ENCODE measurements around the gene BRIX1. TPM values are rescaled to one million over a fixed set of nuclear protein-coding genes. Genes with fewer than 3 reads are reported as not detected.
A peak's percentile ranks its signal among the peaks of the same experiment; 100 is the strongest.

Gene BRIX1
- total and polyA plus RNA-seq, 9 of the 15 experiments (the other 6 are each of a cell fraction or from before 2014, with no cell fraction given), result 115 to 193 (median 159) TPM

- no peak for TF ChIP-seq ZNF253 (CRISPR knock-in tag; conservative IDR thresholded peaks at IDR 0.05)
Observed at GRCh38 chr5:34944460-34945047, 29.0 kb downstream of the BRIX1 start (continued).

DNA sequence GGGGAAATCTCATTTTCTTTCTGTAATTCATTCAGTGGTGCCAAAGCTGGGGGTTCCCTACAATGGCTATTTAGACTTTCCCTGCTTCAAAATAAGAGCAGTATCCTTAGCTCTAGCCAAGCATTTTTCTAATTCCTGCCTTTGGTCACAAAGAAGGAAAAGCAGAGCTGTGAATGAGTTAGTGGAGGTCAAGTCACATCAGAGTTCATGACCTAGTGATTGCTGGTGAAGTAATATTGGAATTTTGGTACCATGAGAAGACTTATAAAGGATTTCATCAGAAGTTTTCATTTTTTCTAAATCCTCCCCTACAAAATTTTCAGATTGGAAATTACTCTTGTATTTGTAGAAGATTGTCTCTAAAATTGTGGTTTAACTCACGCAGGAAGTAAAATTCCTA, 41.8 kb downstream of the BRIX1 start:
- Histone ChIP-seq H3K9me1 (ENCODE audit: control insufficient read depth, insufficient read depth, low read length) (no peaks in the 10 kb centered on the region), H2AFZ (ENCODE audit: low read depth, low read length) (no peak overlapping the region), H3K79me2 (ENCODE audit: control insufficient read depth, insufficient read depth, low read length) (no peaks in the 10 kb centered on the region), H3K4me1 (replicated peaks in 1 of 2; ENCODE audit: control insufficient read depth in 2 of 2, insufficient read depth in 2 of 2, low read length in 2 of 2) (no peaks in the 10 kb centered on the region), H3K9ac (ENCODE audit: insufficient read depth in 1 of 2, low read depth in 2 of 2, low read length in 2 of 2) (no peak overlapping the region), H4K20me1 (replicated peaks; ENCODE audit: control insufficient read depth, insufficient read depth, low read length) (no peaks in the 10 kb centered on the region), H3K27me3 (ENCODE audit: control insufficient read depth in 2 of 2, insufficient read depth in 2 of 2, low read length in 2 of 2) (no peaks in the 10 kb centered on the region), H3K4me3 (no peak overlapping the region), H3K27ac (ENCODE audit: extremely low read depth, low read depth, low read length) (no peak overlapping the region), H3K4me2 (ENCODE audit: insufficient read depth, low read length) (no peak overlapping the region), H3K36me3 (ENCODE audit: control insufficient read depth, insufficient read depth, low read length) (peaks cover 42% of the 10 kb centered on the region), H3K9me3 (replicated peaks; ENCODE audit: control insufficient read depth, insufficient read depth, low read depth, low read length) (no peaks in the 10 kb centered on the region)
- no peak for FAIRE-seq
- in situ Hi-C loops (cut with MboI), result no loop called here
- no peak for DNase-seq (ENCODE audit: extremely low read depth in 1 of 4, low spot score in 3 of 4)
- CTCF ChIA-PET (ENCODE audit: low intra/inter-chr PET ratio), result interaction anchor here (0.6 to 1.3 kb wide), 2 partner anchors 46 to 249 kb away, joined by 3 to 8 read pairs; no protein-coding TSS in a partner anchor
- ATAC-seq, result no peak
- WGBS (ENCODE audit: insufficient coverage, low coverage, missing lambda C conversion rate), result 88% methylated on average over 1 of the region's 1 CpG
- BruUV-seq (replicated peaks), result no TSS peak
- no peak for TF ChIP-seq DIDO1 (tag; IDR thresholded peaks at IDR 0.05; ENCODE audit: low read depth)
- no peak for TF ChIP-seq TCFL5 (CRISPR knock-in tag; conservative IDR thresholded peaks at IDR 0.05)
- TF ChIP-seq MYNN (IDR thresholded peaks at IDR 0.05), result peak; percentile 39; the same call in 1 of the 2 replicates
- no peak for TF ChIP-seq MYNN (CRISPR knock-in tag; IDR thresholded peaks at IDR 0.05)
- no peak for TF ChIP-seq PHF20 (IDR thresholded peaks at IDR 0.05; ENCODE audit: partially characterized antibody)
- no peak for TF ChIP-seq ZNF239 (CRISPR knock-in tag; IDR thresholded peaks at IDR 0.05)
- TF ChIP-seq, protein P1, sequence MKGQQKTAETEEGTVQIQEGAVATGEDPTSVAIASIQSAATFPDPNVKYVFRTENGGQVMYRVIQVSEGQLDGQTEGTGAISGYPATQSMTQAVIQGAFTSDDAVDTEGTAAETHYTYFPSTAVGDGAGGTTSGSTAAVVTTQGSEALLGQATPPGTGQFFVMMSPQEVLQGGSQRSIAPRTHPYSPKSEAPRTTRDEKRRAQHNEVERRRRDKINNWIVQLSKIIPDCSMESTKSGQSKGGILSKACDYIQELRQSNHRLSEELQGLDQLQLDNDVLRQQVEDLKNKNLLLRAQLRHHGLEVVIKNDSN (CRISPR knock-in tag; IDR thresholded peaks at IDR 0.05), result no peak
- intact Hi-C loops (cut with micrococcal nuclease), result no loop called here
- POLR2A ChIA-PET, result interaction anchor here (0.8 to 1.1 kb wide), 2 partner anchors 10 to 27 kb away, joined by 3 to 4 read pairs; no protein-coding TSS in a partner anchor

All from K562 (cell line).